Smooth muscle cell (in vitro differentiated cells): ENCODE measurements around the gene CYP11A1. TPM values are rescaled to one million over a fixed set of nuclear protein-coding genes. Genes with fewer than 3 reads are reported as not detected.

Source experiments
- DNase-seq: peaks from one replicate; lab custom pipeline; 2025; ENCODE audit not compliant: unreplicated experiment; lab: John Stamatoyannopoulos, UW
- H2AFZ ChIP-seq: fragments of 200-600 bp; sonication (generic); 2 replicates; pipeline ENCODE4 v1.6.0; 2016; ENCODE audit warnings: antibody characterized with exemption, low read depth, mild to moderate bottlenecking
- H3F3A ChIP-seq: fragments of 200-600 bp; sonication (generic); 2 replicates; pipeline ENCODE4 v1.6.0; 2017; ENCODE audit warnings: antibody characterized with exemption, low read depth
- H3K27ac ChIP-seq: fragments of 200-600 bp; sonication (generic); 2 replicates; pipeline ENCODE4 v1.5.1; 2016; ENCODE audit warnings: low read depth, mild to moderate bottlenecking
- H3K27me3 ChIP-seq: fragments of 200-600 bp; sonication (generic); 2 replicates; pipeline ENCODE4 v1.6.1; 2016; ENCODE audit warnings: low read depth, mild to moderate bottlenecking
- H3K36me3 ChIP-seq: fragments of 200-600 bp; sonication (generic); 2 replicates; pipeline ENCODE4 v1.5.1; 2016; ENCODE audit warnings: low read depth
- H3K4me1 ChIP-seq: fragments of 200-600 bp; sonication (generic); 2 replicates; pipeline ENCODE4 v1.5.1; 2016; ENCODE audit warnings: low read depth
- H3K4me2 ChIP-seq: fragments of 200-600 bp; sonication (generic); 2 replicates; pipeline ENCODE4 v1.6.0; 2016; ENCODE audit warnings: mild to moderate bottlenecking
- H3K4me3 ChIP-seq: fragments of 200-600 bp; sonication (generic); 2 replicates; pipeline ENCODE4 v1.5.1; 2016; ENCODE audit warnings: mild to moderate bottlenecking
- H3K79me2 ChIP-seq: fragments of 200-600 bp; sonication (generic); 2 replicates; pipeline ENCODE4 v1.6.0; 2016; ENCODE audit warnings: low read depth, mild to moderate bottlenecking
- H3K9ac ChIP-seq: fragments of 200-600 bp; sonication (generic); 2 replicates; pipeline ENCODE4 v1.6.0; 2016; ENCODE audit warnings: low read depth
- H3K9me3 ChIP-seq: fragments of 200-600 bp; sonication (generic); replicated peaks from 2 replicates; pipeline ENCODE4 v1.5.1; 2016; ENCODE audit warnings: low read depth
- H4K20me1 ChIP-seq: fragments of 200-600 bp; sonication (generic); 2 replicates; pipeline ENCODE4 v1.6.0; 2016; ENCODE audit warnings: low read depth
- CTCF ChIP-seq: fragments of 200-600 bp; sonication (generic); IDR thresholded peaks from 2 replicates; pipeline ENCODE4 v1.5.1; 2017; ENCODE audit warnings: borderline replicate concordance, mild to moderate bottlenecking, antibody characterized with exemption; ENCODE audit not compliant: insufficient read depth, poor library complexity, severe bottlenecking
- WGBS: methylation state at CpG from one replicate; pipeline ENCODE4 v1.1.7; 2016; ENCODE audit warnings: low lambda C conversion rate; 5-methylcytosine and 5-hydroxymethylcytosine counted together
- polyA plus RNA-seq: library from polyadenylated mRNA; unstranded; fragments of >200 nt; fragmentation: Nextera tagmentation; extraction: Ambion mirVana; gene quantifications from 2 replicates; pipeline ENCODE4 v1.2.1, GENCODE V29; 2016
- total RNA-seq: library from RNA; depleted of rRNA; stranded (reverse); fragments of >200 nt; gene quantifications from 2 replicates; pipeline ENCODE4 v1.2.3, GENCODE V29; 2014

The CYP11A1 gene
- total and polyA plus RNA-seq, 2 experiments from 2014 or later: 3.5 to 6.6 TPM

- H3K9ac ChIP-seq: no peak overlapping the region
- H3K79me2 ChIP-seq: no peaks in the 10 kb centered on the region
- H4K20me1 ChIP-seq: no peaks in the 10 kb centered on the region
- DNase-seq: no peak
- no peaks in the 10 kb centered on the region for H3K4me1 ChIP-seq
- no peak overlapping the region for H3K27ac ChIP-seq
- H2AFZ ChIP-seq: no peak overlapping the region
- H3K36me3 ChIP-seq: no peaks in the 10 kb centered on the region
- 60% methylated on average over 1 of the region's 3 CpGs for WGBS
- no peak for TF ChIP-seq CTCF
- no peaks in the 10 kb centered on the region for H3K9me3 ChIP-seq
- H3K4me2 ChIP-seq: no peak overlapping the region
- H3K27me3 ChIP-seq: no peaks in the 10 kb centered on the region
- no peak overlapping the region for H3K4me3 ChIP-seq
- H3F3A ChIP-seq: no peaks in the 10 kb centered on the region
Measured at GRCh38 chr15:74324714-74325113, 42.7 kb downstream of the CYP11A1 start.

GRCh38 chr15:74322558-74323180, 44.8 kb downstream of the CYP11A1 start:
- Histone ChIP-seq H3K79me2 (no peaks in the 10 kb centered on the region), H3K36me3 (no peaks in the 10 kb centered on the region), H3K9ac (no peak overlapping the region), H4K20me1 (no peaks in the 10 kb centered on the region), H3F3A (no peaks in the 10 kb centered on the region), H3K27me3 (no peaks in the 10 kb centered on the region), H2AFZ (no peak overlapping the region), H3K4me3 (no peak overlapping the region), H3K4me1 (peaks cover 7% of the 10 kb centered on the region), H3K4me2 (no peak overlapping the region), H3K9me3 (no peaks in the 10 kb centered on the region), H3K27ac (no peak overlapping the region)
- peak; percentile 89 for TF ChIP-seq CTCF
- WGBS: 35% methylated on average over 6 of the region's 6 CpGs
- DNase-seq: peak; percentile 21

- 95% methylated on average over 9 of the region's 10 CpGs for WGBS
Measured at GRCh38 chr15:74320352-74321247, 46.8 kb downstream of the CYP11A1 start.

More at GRCh38 chr15:74320352-74321247, 46.8 kb downstream of the CYP11A1 start:
- no peaks in the 10 kb centered on the region for H3F3A ChIP-seq
- no peak overlapping the region for H3K9ac ChIP-seq
- H3K4me3 ChIP-seq: no peak overlapping the region
- H4K20me1 ChIP-seq: no peaks in the 10 kb centered on the region
- no peak overlapping the region for H2AFZ ChIP-seq
- H3K27ac ChIP-seq: no peak overlapping the region
- H3K79me2 ChIP-seq: no peaks in the 10 kb centered on the region
- H3K9me3 ChIP-seq: no peaks in the 10 kb centered on the region
- peak; percentile 53 for TF ChIP-seq CTCF
- no peaks in the 10 kb centered on the region for H3K36me3 ChIP-seq
- peak; percentile 9 for DNase-seq
- peaks cover 15% of the 10 kb centered on the region for H3K4me1 ChIP-seq
- H3K27me3 ChIP-seq: no peaks in the 10 kb centered on the region
- H3K4me2 ChIP-seq: no peak overlapping the region
